GM12864 (cell line): Measurements from ENCODE around the gene AMT.

Experiments
- DNase-seq: peaks from one replicate; pipeline ENCODE4 v3.0.0-alpha.2; 2011; ENCODE audit warnings: low read depth
- H3K4me3 ChIP-seq: 2 replicates; pipeline ENCODE4 v1.5.1; 2011; ENCODE audit warnings: mild to moderate bottlenecking, low read depth, low read length, control low read depth
- TF ChIP-seq, protein P1 (sequence below): IDR thresholded peaks from 2 replicates; pipeline ENCODE4 v1.5.1; 2011; ENCODE audit warnings: low read depth, mild to moderate bottlenecking, moderate library complexity, low read length, control low read depth, inconsistent platforms; ENCODE audit errors: missing control alignments

Gene AMT

GRCh38 chr3:49371946-49372345, 50.3 kb downstream of the AMT start:
- TF ChIP-seq, protein P1, sequence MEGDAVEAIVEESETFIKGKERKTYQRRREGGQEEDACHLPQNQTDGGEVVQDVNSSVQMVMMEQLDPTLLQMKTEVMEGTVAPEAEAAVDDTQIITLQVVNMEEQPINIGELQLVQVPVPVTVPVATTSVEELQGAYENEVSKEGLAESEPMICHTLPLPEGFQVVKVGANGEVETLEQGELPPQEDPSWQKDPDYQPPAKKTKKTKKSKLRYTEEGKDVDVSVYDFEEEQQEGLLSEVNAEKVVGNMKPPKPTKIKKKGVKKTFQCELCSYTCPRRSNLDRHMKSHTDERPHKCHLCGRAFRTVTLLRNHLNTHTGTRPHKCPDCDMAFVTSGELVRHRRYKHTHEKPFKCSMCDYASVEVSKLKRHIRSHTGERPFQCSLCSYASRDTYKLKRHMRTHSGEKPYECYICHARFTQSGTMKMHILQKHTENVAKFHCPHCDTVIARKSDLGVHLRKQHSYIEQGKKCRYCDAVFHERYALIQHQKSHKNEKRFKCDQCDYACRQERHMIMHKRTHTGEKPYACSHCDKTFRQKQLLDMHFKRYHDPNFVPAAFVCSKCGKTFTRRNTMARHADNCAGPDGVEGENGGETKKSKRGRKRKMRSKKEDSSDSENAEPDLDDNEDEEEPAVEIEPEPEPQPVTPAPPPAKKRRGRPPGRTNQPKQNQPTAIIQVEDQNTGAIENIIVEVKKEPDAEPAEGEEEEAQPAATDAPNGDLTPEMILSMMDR = no peak
- no peak for DNase-seq
- H3K4me3 ChIP-seq = no peak overlapping the region

DNA sequence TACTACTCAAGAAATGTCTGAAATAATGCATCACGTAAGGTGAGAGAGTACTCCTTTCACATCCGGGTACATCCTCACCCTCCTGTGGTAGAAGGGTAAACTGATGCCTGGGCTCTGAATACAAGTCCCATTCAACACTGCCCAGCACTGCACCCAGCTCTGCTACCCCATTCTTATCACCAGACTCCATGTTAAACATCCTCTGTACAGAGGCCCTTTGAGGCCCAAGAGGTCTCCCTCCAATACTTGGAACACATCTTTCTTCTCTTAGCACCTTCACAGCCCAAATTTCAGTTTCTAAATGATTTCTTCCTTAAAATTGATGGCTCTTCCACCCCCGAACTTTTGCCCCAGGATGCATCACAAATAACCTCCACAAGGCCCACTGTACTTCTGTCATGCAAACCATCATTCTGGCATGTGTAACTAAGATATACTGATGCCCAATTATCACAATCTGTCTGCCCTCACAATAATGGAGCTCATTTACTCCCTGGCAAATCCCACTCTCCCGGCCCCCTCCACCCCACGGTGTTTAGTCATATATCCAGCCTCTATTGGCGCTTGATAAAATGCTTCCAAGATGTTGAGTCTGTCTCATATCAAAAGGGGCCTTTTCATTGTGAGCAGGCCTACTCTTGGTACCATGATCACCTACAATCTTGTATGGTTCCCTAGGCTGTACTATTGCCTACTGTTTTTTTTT, 51.5 kb downstream of the AMT start:
- H3K4me3 ChIP-seq = no peak overlapping the region
- no peak for DNase-seq
- TF ChIP-seq, protein P1 = no peak
